ENCODE results near the gene SPSB3. TPM values are rescaled to one million over a fixed set of nuclear protein-coding genes. Genes with fewer than 3 reads are reported as not detected.

The SPSB3 gene
- total and polyA plus RNA-seq, 2 of the 4 experiments (the other 2 are of a cell fraction) = 9.1 to 30.8 TPM

DNA sequence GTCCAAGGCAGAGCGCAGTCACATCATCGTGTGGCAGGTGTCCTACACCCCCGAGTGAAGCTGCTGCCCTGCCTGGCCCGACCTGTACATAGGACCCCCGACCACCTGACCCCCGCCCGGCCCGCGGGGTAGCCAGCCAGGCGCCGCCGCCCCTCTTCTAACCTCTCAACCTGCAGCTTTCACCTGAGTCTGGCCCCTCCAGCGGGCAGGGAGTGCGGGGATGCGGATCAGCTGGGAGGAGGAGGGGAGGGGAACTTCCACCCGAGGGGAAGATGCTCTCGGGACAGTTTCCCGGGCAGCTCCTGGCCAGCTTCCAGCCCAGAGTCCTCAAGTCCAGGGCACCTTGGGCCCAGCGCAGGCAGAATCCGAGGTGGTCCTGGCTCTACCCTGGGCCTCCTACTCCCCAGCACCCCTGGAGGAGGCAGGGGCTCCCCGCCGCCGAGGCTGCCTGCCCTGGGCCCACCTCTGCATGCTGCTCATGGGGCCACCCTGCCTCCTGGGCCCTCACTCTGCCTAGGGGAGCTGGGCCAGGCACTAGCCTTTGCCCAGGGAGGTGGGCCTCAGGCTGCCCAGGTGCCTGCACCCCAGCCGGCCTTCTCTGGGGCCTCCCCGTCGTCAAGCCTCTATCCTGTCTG lies 13.5 kb downstream of the SPSB3 start (continued):
- no peak for TF ChIP-seq MAZ (IDR thresholded peaks at IDR 0.05; ENCODE audit: borderline replicate concordance, low read depth, low read length)
- TF ChIP-seq, protein P1, sequence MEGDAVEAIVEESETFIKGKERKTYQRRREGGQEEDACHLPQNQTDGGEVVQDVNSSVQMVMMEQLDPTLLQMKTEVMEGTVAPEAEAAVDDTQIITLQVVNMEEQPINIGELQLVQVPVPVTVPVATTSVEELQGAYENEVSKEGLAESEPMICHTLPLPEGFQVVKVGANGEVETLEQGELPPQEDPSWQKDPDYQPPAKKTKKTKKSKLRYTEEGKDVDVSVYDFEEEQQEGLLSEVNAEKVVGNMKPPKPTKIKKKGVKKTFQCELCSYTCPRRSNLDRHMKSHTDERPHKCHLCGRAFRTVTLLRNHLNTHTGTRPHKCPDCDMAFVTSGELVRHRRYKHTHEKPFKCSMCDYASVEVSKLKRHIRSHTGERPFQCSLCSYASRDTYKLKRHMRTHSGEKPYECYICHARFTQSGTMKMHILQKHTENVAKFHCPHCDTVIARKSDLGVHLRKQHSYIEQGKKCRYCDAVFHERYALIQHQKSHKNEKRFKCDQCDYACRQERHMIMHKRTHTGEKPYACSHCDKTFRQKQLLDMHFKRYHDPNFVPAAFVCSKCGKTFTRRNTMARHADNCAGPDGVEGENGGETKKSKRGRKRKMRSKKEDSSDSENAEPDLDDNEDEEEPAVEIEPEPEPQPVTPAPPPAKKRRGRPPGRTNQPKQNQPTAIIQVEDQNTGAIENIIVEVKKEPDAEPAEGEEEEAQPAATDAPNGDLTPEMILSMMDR (conservative IDR thresholded peaks at IDR 0.05; ENCODE audit: low read depth, low read length) = no peak
- no peak for TF ChIP-seq RFX5 (IDR thresholded peaks at IDR 0.05; ENCODE audit: low read depth, low read length)
- no peak for TF ChIP-seq FOS (IDR thresholded peaks at IDR 0.05; ENCODE audit: low read depth, low read length)

Measured in IMR-90 (cell line).